Activated CD4-positive, alpha-beta T cell treated with anti-CD3 and anti-CD28 coated beads, Interleukin-2, amount 50 U/mL, for 16 hours (primary cell): ENCODE measurements around the gene CALHM2.

Experiments
- DNase-seq: peaks from one replicate; pipeline ENCODE4 v3.0.0-alpha.2; 2020

The CALHM2 gene

GRCh38 chr10:103415581-103415980, 36.6 kb downstream of the CALHM2 start:
- no peak for DNase-seq

DNA sequence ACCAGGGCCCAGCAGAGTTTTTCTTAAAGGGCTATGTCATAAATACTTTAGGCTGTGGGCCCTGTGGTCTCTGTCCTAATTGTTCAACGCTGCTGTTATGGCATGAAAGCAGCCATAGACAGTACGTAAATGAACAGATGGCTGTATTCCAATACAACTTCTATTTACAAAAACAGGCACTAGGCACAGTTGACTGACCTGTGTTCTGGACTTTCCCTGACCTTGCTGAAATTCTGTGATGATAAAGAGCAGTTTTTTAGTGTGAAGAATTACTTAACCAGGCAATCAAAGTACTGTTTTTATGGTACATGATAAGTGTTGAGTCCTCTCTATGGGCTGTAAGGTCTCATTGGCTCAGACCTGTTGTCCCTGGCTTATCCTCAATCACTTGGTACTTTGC, 38.6 kb downstream of the CALHM2 start:
- no peak for DNase-seq

DNA sequence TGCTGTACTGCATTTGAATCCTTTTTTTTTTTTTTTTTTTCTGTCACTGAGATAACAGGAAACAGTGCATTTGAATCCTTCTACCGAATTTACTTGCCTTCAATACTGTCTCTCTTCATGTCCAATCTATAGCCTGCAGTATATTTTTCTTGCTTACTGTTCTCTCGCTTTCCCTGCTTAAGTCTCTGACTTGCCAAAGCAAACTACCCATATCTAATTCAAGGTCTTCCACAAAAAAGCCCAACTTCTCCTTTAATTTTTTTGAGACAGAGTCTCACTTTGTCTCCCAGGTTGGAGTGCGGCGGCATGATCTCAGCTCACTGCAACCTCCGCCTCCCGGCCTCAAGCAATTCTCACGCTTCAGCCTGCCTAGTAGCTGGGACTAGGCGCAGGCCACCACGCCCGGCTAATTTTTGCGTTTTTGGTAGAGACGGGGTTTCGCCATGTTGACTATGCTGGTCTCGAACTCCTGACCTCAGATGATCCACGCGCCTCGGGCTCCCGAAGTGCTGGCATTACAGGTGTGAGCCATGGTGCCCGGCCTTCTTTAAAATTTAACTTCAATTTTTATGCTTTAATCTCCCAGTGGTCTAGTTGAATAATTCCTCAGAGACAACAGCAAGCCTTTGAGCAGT, 54.9 kb downstream of the CALHM2 start:
- DNase-seq = no peak

- no peak for DNase-seq
Measured at GRCh38 chr10:103396789-103397087, 55.4 kb downstream of the CALHM2 start.
